ENCODE measurements around the gene STX8. TPM values are rescaled to one million over a fixed set of nuclear protein-coding genes. Genes with fewer than 3 reads are reported as not detected.
"Not testable (repeated sequence)": the region's sequence is repeated elsewhere in the genome, so short reads cannot be mapped to it uniquely, and the experiment has no call there.

The STX8 gene
- total RNA-seq, 1 experiment from 2014 or later: 38.8 TPM

- CTCF ChIA-PET: no interaction called here
- no TSS peak for BruUV-seq (replicated peaks)
Observed at GRCh38 chr17:9611557-9611956, 35.9 kb upstream of the STX8 start.

GRCh38 chr17:9607058-9607457, 31.4 kb upstream of the STX8 start:
- H3K27me3 ChIP-seq (ENCODE audit: insufficient read depth, low read length); intact Hi-C loops (cut with micrococcal nuclease); H3K36me3 ChIP-seq (ENCODE audit: control insufficient read depth in 1 of 2, insufficient read depth in 2 of 2, low read length in 2 of 2); H3K9me3 ChIP-seq (ENCODE audit: control insufficient read depth in 1 of 2, insufficient read depth in 1 of 2, low read depth in 1 of 2, low read length in 2 of 2); H3K9ac ChIP-seq (ENCODE audit: low read length); BruUV-seq (replicated peaks); H3K4me3 ChIP-seq (replicated peaks in 1 of 2; ENCODE audit: low read depth in 1 of 2, low read length in 2 of 2); H2AFZ ChIP-seq (ENCODE audit: low read depth, low read length, poor library complexity, severe bottlenecking); H3K4me1 ChIP-seq (ENCODE audit: control insufficient read depth in 1 of 2, insufficient read depth in 2 of 2, low read length in 2 of 2); CTCF ChIA-PET; POLR2A ChIA-PET; H3K4me2 ChIP-seq (ENCODE audit: low read length); H3K9me2 ChIP-seq (ENCODE audit: insufficient read depth); H3K79me2 ChIP-seq (ENCODE audit: insufficient read depth, low read length); DNase-seq (ENCODE audit: low read depth, low spot score); RAD21 ChIA-PET (ENCODE audit: low non-redundant PET in 1 of 2, low total read pairs in 2 of 2, uncharacterized antibody in 2 of 2, unreplicated experiment in 2 of 2); H4K20me1 ChIP-seq (ENCODE audit: insufficient read depth); H3K27ac ChIP-seq (ENCODE audit: low read depth, low read length); ATAC-seq: not testable (repeated sequence)

More at GRCh38 chr17:9611557-9611956, 35.9 kb upstream of the STX8 start:
- Histone ChIP-seq H3K36me3 (ENCODE audit: control insufficient read depth in 1 of 2, insufficient read depth in 2 of 2, low read length in 2 of 2) (no peaks in the 10 kb centered on the region), H3K9me2 (ENCODE audit: insufficient read depth) (no peaks in the 10 kb centered on the region), H4K20me1 (ENCODE audit: insufficient read depth) (no peaks in the 10 kb centered on the region), H3K4me1 (ENCODE audit: control insufficient read depth in 1 of 2, insufficient read depth in 2 of 2, low read length in 2 of 2) (no peaks in the 10 kb centered on the region), H3K27ac (ENCODE audit: low read depth, low read length) (no peak overlapping the region), H3K4me3 (replicated peaks in 1 of 2; ENCODE audit: low read depth in 1 of 2, low read length in 2 of 2) (no peak overlapping the region), H2AFZ (ENCODE audit: low read depth, low read length, poor library complexity, severe bottlenecking) (no peak overlapping the region), H3K4me2 (ENCODE audit: low read length) (no peak overlapping the region), H3K27me3 (ENCODE audit: insufficient read depth, low read length) (no peaks in the 10 kb centered on the region), H3K9me3 (ENCODE audit: control insufficient read depth in 1 of 2, insufficient read depth in 1 of 2, low read depth in 1 of 2, low read length in 2 of 2) (no peaks in the 10 kb centered on the region), H3K9ac (ENCODE audit: low read length) (no peak overlapping the region), H3K79me2 (ENCODE audit: insufficient read depth, low read length) (no peaks in the 10 kb centered on the region)
- RAD21 ChIA-PET (ENCODE audit: low non-redundant PET in 1 of 2, low total read pairs in 2 of 2, uncharacterized antibody in 2 of 2, unreplicated experiment in 2 of 2): no interaction called here
- DNase-seq (ENCODE audit: low read depth, low spot score) (no peak), ATAC-seq (no peak)
- intact Hi-C loops (cut with micrococcal nuclease): no loop called here
- TF ChIP-seq ATF3 (IDR thresholded peaks at IDR 0.05): no peak
- TF ChIP-seq CBX3 (IDR thresholded peaks at IDR 0.05; ENCODE audit: low read depth): no peak
- TF ChIP-seq YY1 (IDR thresholded peaks at IDR 0.05; ENCODE audit: extremely low read depth, insufficient replicate concordance, low read depth, low read length): no peak
- TF ChIP-seq CEBPB (IDR thresholded peaks at IDR 0.05; ENCODE audit: low read depth): no peak
- no peak for TF ChIP-seq ZNF274 (IDR thresholded peaks at IDR 0.05; ENCODE audit: low read depth, low read length)
- no peak for TF ChIP-seq SRF (IDR thresholded peaks at IDR 0.05; ENCODE audit: low read depth)
- TF ChIP-seq ZBTB33 (IDR thresholded peaks at IDR 0.05; ENCODE audit: extremely low read depth, insufficient replicate concordance, low read length): no peak
- TF ChIP-seq POLR2A (IDR thresholded peaks at IDR 0.05; ENCODE audit: borderline replicate concordance, extremely low read depth, insufficient read depth, insufficient read length): no peak
- TF ChIP-seq TCF7L2 (IDR thresholded peaks at IDR 0.05; ENCODE audit: borderline replicate concordance, extremely low read depth, insufficient read depth, insufficient read length): no peak
- TF ChIP-seq POLR2AphosphoS5 (IDR thresholded peaks at IDR 0.05; ENCODE audit: low read depth, low read length): no peak
- TF ChIP-seq FOSL1 (IDR thresholded peaks at IDR 0.05; ENCODE audit: low read depth): no peak
- POLR2A ChIA-PET: no interaction called here
